Prostate gland (tissue), 2 donors: ENCODE data around the gene PVALB. TPM values are rescaled to one million over a fixed set of nuclear protein-coding genes. Genes with fewer than 3 reads are reported as not detected.

Source experiments
- DNase-seq: peaks from one replicate; pipeline ENCODE4 v3.0.0-alpha.2; 2019; ENCODE audit warnings: low spot score
- H3K27ac ChIP-seq, 2 donors: fragments of 200-600 bp; sonication (generic); 2 replicates each; pipeline ENCODE4 v1.5.1; 2017 to 2019
- H3K27me3 ChIP-seq: fragments of 200-600 bp; sonication (generic); replicated peaks from 2 replicates; pipeline ENCODE4 v1.5.1; 2019; ENCODE audit not compliant: insufficient read depth
- H3K36me3 ChIP-seq, 2 donors: fragments of 200-600 bp; sonication (generic); 1 replicate in 1 of 2; 2 replicates in 1 of 2; pipeline versions ENCODE4 v1.5.1 to v1.8.1; 2017 to 2019
- H3K4me1 ChIP-seq: fragments of 200-600 bp; sonication (generic); replicated peaks from 2 replicates; pipeline ENCODE4 v1.5.1; 2019
- H3K4me3 ChIP-seq, 2 donors: fragments of 200-600 bp; sonication (generic); 2 replicates each; pipeline ENCODE4 v1.5.1; 2017 to 2019
- H3K9me3 ChIP-seq: fragments of 200-600 bp; sonication (generic); 2 replicates; pipeline ENCODE4 v1.5.1; 2017
- CTCF ChIP-seq, 4 experiments: fragments of 200-600 bp in 2 of 4; fragments of 450-650 bp in 2 of 4; sonication (generic) in 2 of 4; IDR thresholded peaks; 1 replicate in 3 of 4; 2 replicates in 1 of 4; pipeline ENCODE4 v1.5.1; 2016 to 2019; ENCODE audit warnings: antibody characterized with exemption in 4 of 4, mild to moderate bottlenecking in 2 of 4, moderate library complexity in 2 of 4
- POLR2A ChIP-seq: fragments of 450-650 bp; IDR thresholded peaks from one replicate; pipeline ENCODE4 v1.6.1; 2016; ENCODE audit warnings: antibody characterized with exemption, mild to moderate bottlenecking
- POLR2AphosphoS5 ChIP-seq: sonication (generic); formaldehyde crosslinking; IDR thresholded peaks from one replicate; pipeline ENCODE4 v1.6.1; 2017; ENCODE audit warnings: antibody characterized with exemption
- WGBS: methylation state at CpG from one replicate; pipeline ENCODE4 v1.1.5; 2018; 5-methylcytosine and 5-hydroxymethylcytosine counted together
- intact Hi-C: fragments of 100-400 bp; cut with DNase I; formaldehyde crosslinking; loops from one replicate; pipeline ENCODE4 v1.14.2; 2022
- total RNA-seq, 2 donors: library from RNA; depleted of rRNA; stranded (reverse); fragments of >200 nt; gene quantifications; one replicate each; pipeline ENCODE4 v1.1.0, GENCODE V29; 2016

The PVALB gene
- total RNA-seq, 2 donors from 2014 or later = 3.1 TPM; not detected in 1

- WGBS = 65% methylated on average over 12 of the region's 12 CpGs
- intact Hi-C loops = loop anchor here (2.0 kb wide), 1 partner anchor 78 kb away; no protein-coding TSS in a partner anchor
Observed at GRCh38 chr22:36776722-36777121, 40.1 kb downstream of the PVALB start.

GRCh38 chr22:36775964-36776669 is 40.7 kb downstream of the PVALB start, which contains the start of gene IFT27:
Gene IFT27 (minus strand): TSS chr22:36776119. CDS start chr22:36775707, 412 bp downstream.
- under 1% methylated on average over 43 of the region's 43 CpGs for WGBS
- peak; percentile 96 for TF ChIP-seq POLR2AphosphoS5
- peak in 1 of 4 experiments; percentile 11 for TF ChIP-seq CTCF (IDR thresholded peaks at IDR 0.05)
- peak; percentile 57 for TF ChIP-seq POLR2A
- intact Hi-C loops = loop anchor here (2.0 kb wide), 1 partner anchor 79 kb away; no protein-coding TSS in a partner anchor

More at GRCh38 chr22:36776722-36777121, 40.1 kb downstream of the PVALB start:
- TF ChIP-seq POLR2A (no peak), CTCF (IDR thresholded peaks at IDR 0.05) (no peak), POLR2AphosphoS5 (no peak)
- peak overlapping the region in 1 of 2 donors; percentile 15 for H3K4me3 ChIP-seq
- no peaks in the 10 kb centered on the region for H3K36me3 ChIP-seq
- no peaks in the 10 kb centered on the region for H3K27me3 ChIP-seq
- H3K27ac ChIP-seq = peak overlapping the region in 1 of 2 donors; percentile 42
- DNase-seq = no peak
- no peaks in the 10 kb centered on the region for H3K4me1 ChIP-seq
- no peaks in the 10 kb centered on the region for H3K9me3 ChIP-seq

GRCh38 chr22:36775586-36775963 is 41.3 kb downstream of the PVALB start:
- no peak for TF ChIP-seq POLR2AphosphoS5
- no peak for TF ChIP-seq CTCF (IDR thresholded peaks at IDR 0.05)
- no peak for TF ChIP-seq POLR2A
- intact Hi-C loops = no loop called here
- Histone ChIP-seq H3K4me1 (no peaks in the 10 kb centered on the region), H3K36me3 (no peaks in the 10 kb centered on the region), H3K27ac (peak overlapping the region; percentile 84 to 85), H3K27me3 (no peaks in the 10 kb centered on the region), H3K4me3 (peak overlapping the region; percentile 88 to 91), H3K9me3 (no peaks in the 10 kb centered on the region)
- peak; percentile 39 for DNase-seq
- WGBS = 0% methylated on average over 22 of the region's 23 CpGs

More at GRCh38 chr22:36775964-36776669, 40.7 kb downstream of the PVALB start, which contains the start of gene IFT27:
- H3K4me3 ChIP-seq = peak within 1 kb of the TSS; percentile 88 to 91
- no peaks in the 10 kb centered on the region for H3K27me3 ChIP-seq
- peak within 1 kb of the TSS; percentile 84 to 85 for H3K27ac ChIP-seq
- H3K4me1 ChIP-seq = no peaks in the 10 kb centered on the region
- H3K9me3 ChIP-seq = no peaks in the 10 kb centered on the region
- H3K36me3 ChIP-seq = no peaks in the 10 kb centered on the region
- DNase-seq = peak; percentile 100

- Histone ChIP-seq H3K27me3 (no peaks in the 10 kb centered on the region), H3K36me3 (no peaks in the 10 kb centered on the region), H3K27ac (no peak overlapping the region), H3K4me3 (no peak overlapping the region), H3K9me3 (no peaks in the 10 kb centered on the region), H3K4me1 (no peaks in the 10 kb centered on the region)
- 66% methylated on average over 3 of the region's 3 CpGs for WGBS
- TF ChIP-seq CTCF (IDR thresholded peaks at IDR 0.05) (peak in 2 of 4 experiments; percentile 37 to 41), POLR2A (no peak), POLR2AphosphoS5 (no peak)
- DNase-seq = no peak
- intact Hi-C loops = loop anchor here (5.0 kb wide), 1 partner anchor 227 kb away; no protein-coding TSS in a partner anchor
Observed at GRCh38 chr22:36773935-36774334, 42.9 kb downstream of the PVALB start.
